K562 (cell line): ENCODE measurements around the gene ENTPD3. TPM values are rescaled to one million over a fixed set of nuclear protein-coding genes. Genes with fewer than 3 reads are reported as not detected.

ENCODE experiments used
- BRCA1 ChIP-seq, 2 experiments: fragments of 450-650 bp in 1 of 2; sonication (generic) in 1 of 2; formaldehyde crosslinking in 1 of 2; IDR thresholded peaks; 2 replicates each; pipeline versions ENCODE4 v1.5.0 to v1.6.1; 2017 to 2020; ENCODE audit warnings: mild to moderate bottlenecking in 1 of 2, missing genetic modification reagents in 1 of 2
- CBFA2T2 ChIP-seq: fragments of 450-650 bp; conservative IDR thresholded peaks from 2 replicates; pipeline ENCODE4 v1.6.1; 2017; ENCODE audit warnings: mild to moderate bottlenecking
- EP300 ChIP-seq: IDR thresholded peaks from 2 replicates; pipeline ENCODE4 v1.6.1; 2012; ENCODE audit warnings: low read length, improper control_type of control experiment
- ETS1 ChIP-seq: conservative IDR thresholded peaks from 2 replicates; pipeline ENCODE4 v1.6.1; 2011; ENCODE audit warnings: low read depth, mild to moderate bottlenecking, low read length; ENCODE audit not compliant: control insufficient read depth
- FOSL1 ChIP-seq: fragments of 200-800 bp; sonication (Bioruptor generic); conservative IDR thresholded peaks from 2 replicates; pipeline ENCODE4 v1.6.1; 2016; ENCODE audit warnings: missing genetic modification characterization, missing compliant biosample characterization
- FOXK2 ChIP-seq, 2 experiments: fragments of 450-650 bp; IDR thresholded peaks in 1 of 2; conservative IDR thresholded peaks in 1 of 2; 2 replicates each; pipeline ENCODE4 v1.6.1; 2016; ENCODE audit warnings: low read depth in 2 of 2, mild to moderate bottlenecking in 1 of 2
- HINFP ChIP-seq: fragments of 450-650 bp; conservative IDR thresholded peaks from 2 replicates; pipeline ENCODE4 v1.6.1; 2016; ENCODE audit warnings: missing genetic modification characterization, low read depth, mild to moderate bottlenecking, control low read depth, missing compliant biosample characterization
- HMBOX1 ChIP-seq: sonication (generic); IDR thresholded peaks from 2 replicates; pipeline ENCODE4 v1.6.1; 2016
- NCOR1 ChIP-seq: fragments of 450-650 bp; IDR thresholded peaks from 2 replicates; pipeline ENCODE4 v1.6.1; 2016; ENCODE audit warnings: mild to moderate bottlenecking, moderate library complexity
- NFE2 ChIP-seq: IDR thresholded peaks from 2 replicates; pipeline ENCODE4 v1.6.1; 2014; ENCODE audit warnings: antibody characterized with exemption, low read depth
- NFRKB ChIP-seq: fragments of 450-650 bp; IDR thresholded peaks from 2 replicates; pipeline ENCODE4 v1.6.1; 2016; ENCODE audit warnings: low read depth
- NR2C2 ChIP-seq, 2 experiments: fragments of 200-800 bp in 1 of 2; sonication (Bioruptor generic) in 1 of 2; sonication (generic) in 1 of 2; formaldehyde crosslinking in 1 of 2; IDR thresholded peaks; 2 replicates each; pipeline versions ENCODE4 v1.6.1 to v1.8.0; 2016 to 2022; ENCODE audit warnings: mild to moderate bottlenecking in 1 of 2, missing compliant biosample characterization in 1 of 2, missing genetic modification characterization in 1 of 2, missing genetic modification reagents in 1 of 2
- PKNOX1 ChIP-seq: fragments of 450-650 bp; IDR thresholded peaks from 2 replicates; pipeline ENCODE4 v1.6.1; 2016
- PREB ChIP-seq: sonication (generic); formaldehyde crosslinking; IDR thresholded peaks from 2 replicates; pipeline ENCODE4 v1.8.1; 2023; ENCODE audit warnings: mild to moderate bottlenecking, missing genetic modification reagents
- RCOR1 ChIP-seq, 2 experiments: IDR thresholded peaks; 2 replicates each; pipeline ENCODE4 v1.6.1; 2012; ENCODE audit warnings: low read depth in 2 of 2, low read length in 2 of 2, borderline replicate concordance in 1 of 2, improper control_type of control experiment in 1 of 2
- TFAP4 ChIP-seq: sonication (generic); formaldehyde crosslinking; IDR thresholded peaks from 2 replicates; pipeline ENCODE4 v1.8.0; 2022; ENCODE audit warnings: missing genetic modification reagents, mild to moderate bottlenecking, moderate library complexity, borderline replicate concordance
- U2AF1 ChIP-seq: fragments of 200-400 bp; formaldehyde crosslinking; optimal IDR thresholded peaks from 2 replicates; pipeline ENCODE3; 2017; ENCODE audit warnings: mild to moderate bottlenecking, low read depth, low read length, moderate library complexity
- ZBED1 ChIP-seq: IDR thresholded peaks from 2 replicates; pipeline ENCODE4 v1.6.1; 2014
- ZKSCAN1 ChIP-seq: fragments of 150-350 bp; IDR thresholded peaks from 2 replicates; pipeline ENCODE4 v1.6.1; 2016; ENCODE audit warnings: low read depth, low read length
- ZNF766 ChIP-seq: fragments of 200-800 bp; sonication (Bioruptor generic); conservative IDR thresholded peaks from 2 replicates; pipeline ENCODE4 v1.6.1; 2016; ENCODE audit warnings: missing genetic modification characterization, missing compliant biosample characterization
- polyA plus RNA-seq, 8 experiments: library from polyadenylated mRNA; depleted of rRNA in 4 of 8; stranded (reverse) in 5 of 8; unstranded in 3 of 8; fragments of >200 nt; fragmentation: Nextera tagmentation in 2 of 8; fragmentation: Illumina TruSeq in 1 of 8; extraction: Ambion mirVana in 2 of 8; extraction: Trizol in 1 of 8; gene quantifications; 2 replicates each; pipeline versions ENCODE4 v1.2.1 to v1.2.3, GENCODE V29; 2011 to 2014; ENCODE audit warnings: inconsistent platforms in 1 of 8, missing spikeins in 1 of 8
- total RNA-seq, 7 experiments: library from RNA; depleted of rRNA in 6 of 7; stranded (reverse); fragments of >200 nt in 6 of 7; fragmentation: Illumina TruSeq in 2 of 7; extraction: Trizol in 2 of 7; gene quantifications; 2 replicates each; pipeline versions ENCODE4 v1.2.1 to v1.2.3, GENCODE V29; 2011 to 2021; ENCODE audit warnings: low replicate concordance in 1 of 7

Gene ENTPD3
- total and polyA plus RNA-seq, 9 of the 15 experiments (the other 6 are each of a cell fraction or from before 2014, with no cell fraction given) = 0.23 to 2.1 (median 0.58) TPM

- TF ChIP-seq ETS1 (no peak), EP300 (peak; percentile 59), BRCA1 (IDR thresholded peaks at IDR 0.05) (no peak), BRCA1 (CRISPR knock-in tag; IDR thresholded peaks at IDR 0.05) (no peak), ZBED1 (no peak), HINFP (tag) (no peak), U2AF1 (no peak), ZKSCAN1 (0 out of 2 replicates have a peak, but pooled peaks have one; percentile 61), RCOR1 (IDR thresholded peaks at IDR 0.05; ENCODE audit: borderline replicate concordance in 1 of 2, low read depth in 2 of 2, low read length in 2 of 2) (peak in 1 of 2 experiments; percentile 72; a peak in 2 of 4 replicates), FOSL1 (peak; percentile 93), NR2C2 (CRISPR knock-in tag; IDR thresholded peaks at IDR 0.05) (no peak), NR2C2 (tag; IDR thresholded peaks at IDR 0.05) (peak; percentile 59; the same call in 1 of the 2 replicates), PREB (0 out of 2 replicates have a peak, but pooled peaks have one; percentile 91), NFE2 (peak; percentile 6; the same call in 1 of the 2 replicates), ZNF766 (CRISPR knock-in tag) (peak; percentile 60; the same call in 1 of the 2 replicates), NCOR1 (peak; percentile 55), PKNOX1 (peak; percentile 44), TFAP4 (peak; percentile 27; the same call in 1 of the 2 replicates), CBFA2T2 (peak; percentile 38), FOXK2 (conservative IDR thresholded peaks at IDR 0.05 in 1 of 2, IDR thresholded peaks at IDR 0.05 in 1 of 2; ENCODE audit: low read depth in 2 of 2) (peak; percentile 45 to 67; a peak in 2 of 4 replicates), NFRKB (no peak), HMBOX1 (peak; percentile 60)
These were observed 31.0 kb downstream of the ENTPD3 start (continued) for GRCh38 chr3:40417845-40418543.
